ENCODE data around the gene SH3BP5. TPM values are rescaled to one million over a fixed set of nuclear protein-coding genes. Genes with fewer than 3 reads are reported as not detected.

SH3BP5 gene
- total RNA-seq, 5 donors from 2014 or later (not counting 1 experiment from before 2014, with no cell fraction given) = 25.0 to 66.7 (median 41.7) TPM

DNA sequence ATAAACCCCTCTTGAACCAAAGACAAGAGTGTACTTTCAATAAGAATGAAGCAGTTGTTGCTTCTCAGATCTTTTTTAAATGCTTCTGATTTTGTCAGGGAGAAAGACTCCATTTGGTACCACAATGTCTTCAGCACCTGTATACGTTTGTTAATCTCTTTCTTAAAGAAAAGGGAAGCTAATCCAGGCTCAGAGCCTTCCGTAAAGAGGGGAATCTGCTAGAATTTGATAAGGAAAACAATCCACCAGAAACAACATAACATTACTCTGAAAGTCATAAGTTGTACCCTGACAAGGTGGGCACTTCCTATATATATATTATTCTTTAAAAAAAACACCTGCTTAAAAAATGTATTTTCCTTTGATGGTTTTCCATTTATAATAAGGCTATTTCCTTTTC lies 19.8 kb downstream of the SH3BP5 start:
- ChIA-PET POLR2A (no interaction called here), CTCF (interaction anchor here in 1 of 2 donors (0.6 to 1.3 kb wide), 2 partner anchors 36 to 45 kb away, joined by 3 to 6 read pairs; no protein-coding TSS in a partner anchor)
- Mint-ChIP-seq H3K9me3 (no peaks in the 10 kb centered on the region), H3K27ac (peak overlapping the region in 1 of 2 donors; percentile 62), H3K4me1 (peaks cover 68 to 86% (median 78%) of the 10 kb centered on the region in 3 donors), H3K36me3 (peaks cover 23% of the 10 kb centered on the region), H3K27me3 (no peaks in the 10 kb centered on the region), H3K4me3 (no peak overlapping the region)
- H3K4me3 ChIP-seq (ENCODE audit: control insufficient read depth in 1 of 2, extremely low read depth in 1 of 2, low read length in 1 of 2) = no peak overlapping the region
- H3K27me3 ChIP-seq (replicated peaks in 1 of 2; ENCODE audit: control insufficient read depth in 2 of 2, extremely low read depth in 1 of 2, insufficient read depth in 2 of 2, low read length in 1 of 2) = no peaks in the 10 kb centered on the region
- DNase-seq (no peak), ATAC-seq (replicated peaks in 1 of 4) (no peak)
- peaks cover 0 to 11% of the 10 kb centered on the region in 2 donors for H3K36me3 ChIP-seq (ENCODE audit: control insufficient read depth in 2 of 2, extremely low read depth in 1 of 2, insufficient read depth in 1 of 2, low read length in 1 of 2)
- H3K27ac ChIP-seq (ENCODE audit: low read length) = no peak overlapping the region
- peaks cover 0 to 69% of the 10 kb centered on the region in 2 experiments for H3K4me1 ChIP-seq (ENCODE audit: control insufficient read depth in 1 of 2, extremely low read depth in 1 of 2, insufficient read depth in 2 of 2, low read length in 2 of 2)
- WGBS (ENCODE audit: insufficient coverage) = no CpG with 5 or more reads among the region's 2 CpGs
- no peaks in the 10 kb centered on the region for H3K9me3 ChIP-seq

DNA sequence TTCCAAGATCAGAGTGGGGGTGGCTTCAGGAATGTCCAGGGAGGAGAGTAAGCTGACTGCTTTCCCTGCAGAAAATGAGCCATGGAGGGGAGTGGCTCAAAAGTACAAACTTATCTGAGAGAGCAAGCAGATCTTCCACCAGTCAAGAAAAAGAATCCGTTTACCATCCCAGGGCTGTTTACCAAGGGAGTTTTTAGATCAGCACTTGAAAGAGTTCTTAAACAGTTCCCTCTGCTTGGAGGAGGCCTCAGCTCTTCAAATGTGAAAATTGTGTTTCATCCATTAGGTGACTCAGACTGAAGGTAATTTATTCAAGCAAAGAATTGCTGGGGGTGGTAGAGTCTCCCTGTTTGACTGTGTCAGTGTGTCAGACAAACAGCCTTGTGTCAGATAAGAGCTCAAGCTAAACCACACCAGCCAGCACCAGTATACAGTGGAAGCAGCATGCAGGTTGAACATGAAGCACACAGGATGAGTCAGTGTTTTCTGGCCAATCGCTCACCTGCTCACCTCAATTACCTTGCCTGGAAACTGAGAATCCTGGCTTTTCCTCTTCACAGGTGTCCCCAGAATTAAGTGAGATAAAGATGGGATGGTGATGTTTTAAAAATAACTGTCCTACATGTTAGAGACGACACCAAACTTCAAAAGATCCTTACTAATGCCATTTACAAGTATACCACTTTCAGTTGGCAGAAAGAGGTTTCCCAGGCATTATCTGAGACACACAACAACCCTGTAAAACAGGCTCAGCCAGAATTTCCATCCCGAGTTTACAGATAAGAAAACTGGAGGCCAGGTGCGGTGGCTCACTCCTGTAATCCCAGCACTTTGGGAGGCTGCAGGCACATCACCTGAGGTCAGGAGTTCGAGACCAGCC lies 21.7 kb downstream of the SH3BP5 start:
- peak overlapping the region in 2 of 3 donors; percentile 17 to 43 for H3K4me3 Mint-ChIP-seq
- POLR2A ChIA-PET = interaction anchor here in 1 of 2 donors (0.5 kb wide), 2 partner anchors 102 to 313 kb away, joined by 3 read pairs; no protein-coding TSS in a partner anchor
- peaks cover 0 to 11% of the 10 kb centered on the region in 2 donors for H3K36me3 ChIP-seq (ENCODE audit: control insufficient read depth in 2 of 2, extremely low read depth in 1 of 2, insufficient read depth in 1 of 2, low read length in 1 of 2)
- H3K27ac ChIP-seq (ENCODE audit: low read length) = peak overlapping the region; percentile 4
- peaks cover 24% of the 10 kb centered on the region for H3K36me3 Mint-ChIP-seq
- DNase-seq (peak in 13 of 35 experiments; percentile 8 to 42 (median 24)), ATAC-seq (replicated peaks in 1 of 4) (peak; percentile 76 to 98 (median 93))
- no peaks in the 10 kb centered on the region for H3K27me3 ChIP-seq (replicated peaks in 1 of 2; ENCODE audit: control insufficient read depth in 2 of 2, extremely low read depth in 1 of 2, insufficient read depth in 2 of 2, low read length in 1 of 2)
- H3K9me3 ChIP-seq = no peaks in the 10 kb centered on the region
- peak overlapping the region; percentile 66 to 89 for H3K27ac Mint-ChIP-seq
- peaks cover 0 to 69% of the 10 kb centered on the region in 2 experiments for H3K4me1 ChIP-seq (ENCODE audit: control insufficient read depth in 1 of 2, extremely low read depth in 1 of 2, insufficient read depth in 2 of 2, low read length in 2 of 2)
- no peaks in the 10 kb centered on the region for H3K9me3 Mint-ChIP-seq
- H3K4me3 ChIP-seq (ENCODE audit: control insufficient read depth in 1 of 2, extremely low read depth in 1 of 2, low read length in 1 of 2) = no peak overlapping the region
- CTCF ChIA-PET = interaction anchor here in 1 of 2 donors (0.9 to 1.1 kb wide), 2 partner anchors 9 to 43 kb away, joined by 3 to 6 read pairs; no protein-coding TSS in a partner anchor
- H3K27me3 Mint-ChIP-seq = no peaks in the 10 kb centered on the region
- peaks cover 56 to 77% (median 67%) of the 10 kb centered on the region in 3 donors for H3K4me1 Mint-ChIP-seq
- 64% methylated on average over 2 of the region's 6 CpGs for WGBS (ENCODE audit: insufficient coverage)

DNA sequence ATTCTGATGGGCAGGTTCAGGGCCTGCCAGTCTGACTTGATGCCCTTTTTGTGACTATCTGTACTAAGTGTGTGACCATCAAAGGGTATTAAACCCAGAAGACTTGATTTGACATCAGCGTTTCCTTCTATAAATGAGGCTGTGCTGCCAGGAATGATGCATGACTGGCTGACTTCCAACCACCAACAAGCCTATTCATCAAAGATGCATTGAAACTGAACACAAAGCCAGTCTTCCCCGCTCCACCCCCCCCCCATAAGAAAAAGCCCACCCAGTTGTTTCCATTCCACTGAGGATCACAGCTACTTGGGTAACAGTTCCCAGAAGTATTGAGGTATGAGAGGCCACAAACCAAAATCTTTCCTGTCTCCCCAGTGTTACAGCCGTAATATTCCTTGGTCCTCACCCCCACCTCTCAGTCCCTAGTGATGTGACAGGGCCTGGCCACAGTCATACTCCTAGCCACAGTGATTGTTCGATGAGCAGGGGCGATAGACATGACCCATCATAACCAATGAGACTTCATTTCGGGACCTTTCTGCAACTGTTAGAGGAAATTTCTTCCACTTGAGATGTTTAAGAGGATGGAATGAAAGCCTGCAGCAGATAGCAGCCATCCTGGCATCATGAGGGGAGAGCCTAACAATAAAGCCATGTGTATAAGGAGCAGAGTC lies 22.6 kb downstream of the SH3BP5 start:
- Histone ChIP-seq H3K36me3 (ENCODE audit: control insufficient read depth in 2 of 2, extremely low read depth in 1 of 2, insufficient read depth in 1 of 2, low read length in 1 of 2) (peaks cover 0 to 11% of the 10 kb centered on the region in 2 donors), H3K4me1 (ENCODE audit: control insufficient read depth in 1 of 2, extremely low read depth in 1 of 2, insufficient read depth in 2 of 2, low read length in 2 of 2) (peaks cover 0 to 70% of the 10 kb centered on the region in 2 experiments), H3K4me3 (ENCODE audit: control insufficient read depth in 1 of 2, extremely low read depth in 1 of 2, low read length in 1 of 2) (no peak overlapping the region), H3K9me3 (no peaks in the 10 kb centered on the region), H3K27me3 (replicated peaks in 1 of 2; ENCODE audit: control insufficient read depth in 2 of 2, extremely low read depth in 1 of 2, insufficient read depth in 2 of 2, low read length in 1 of 2) (no peaks in the 10 kb centered on the region), H3K27ac (ENCODE audit: low read length) (no peak overlapping the region)
- peak overlapping the region; percentile 66 to 89 for H3K27ac Mint-ChIP-seq
- H3K9me3 Mint-ChIP-seq = no peaks in the 10 kb centered on the region
- peak overlapping the region in 1 of 3 donors; percentile 43 for H3K4me3 Mint-ChIP-seq
- DNase-seq (no peak), ATAC-seq (replicated peaks in 1 of 4) (no peak)
- peaks cover 30% of the 10 kb centered on the region for H3K36me3 Mint-ChIP-seq
- POLR2A ChIA-PET = no interaction called here
- CTCF ChIA-PET = interaction anchor here in 1 of 2 donors (0.9 to 1.1 kb wide), 2 partner anchors 10 to 42 kb away, joined by 3 to 6 read pairs; no protein-coding TSS in a partner anchor
- H3K27me3 Mint-ChIP-seq = no peaks in the 10 kb centered on the region
- no CpG with 5 or more reads among the region's 6 CpGs for WGBS (ENCODE audit: insufficient coverage)
- H3K4me1 Mint-ChIP-seq = peaks cover 55 to 75% (median 64%) of the 10 kb centered on the region in 3 donors

DNA sequence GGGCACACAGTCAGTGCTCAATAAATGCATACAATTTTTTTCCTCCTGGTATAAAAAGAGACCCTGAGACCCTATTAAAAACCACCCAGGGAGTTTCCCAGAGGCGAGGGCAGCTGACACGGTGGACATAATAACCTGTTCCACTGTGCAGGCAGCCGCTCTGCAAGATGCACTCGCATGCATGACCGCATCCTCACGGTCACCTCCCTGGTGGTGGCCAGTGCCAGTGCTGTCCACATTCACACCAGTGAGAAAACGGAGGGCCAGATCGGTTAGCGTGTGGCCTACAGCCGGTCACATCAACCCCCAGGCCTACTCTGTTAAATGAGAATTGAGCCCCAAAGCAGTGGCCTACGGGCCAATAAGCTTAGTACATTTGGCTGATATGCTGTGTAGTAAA lies 24.8 kb downstream of the SH3BP5 start:
- H3K4me3 Mint-ChIP-seq = no peak overlapping the region
- ATAC-seq (replicated peaks in 1 of 4) = no peak
- Histone ChIP-seq H3K9me3 (no peaks in the 10 kb centered on the region), H3K27ac (ENCODE audit: low read length) (no peak overlapping the region), H3K36me3 (ENCODE audit: control insufficient read depth in 2 of 2, extremely low read depth in 1 of 2, insufficient read depth in 1 of 2, low read length in 1 of 2) (peaks cover 0 to 24% of the 10 kb centered on the region in 2 donors), H3K4me1 (ENCODE audit: control insufficient read depth in 1 of 2, extremely low read depth in 1 of 2, insufficient read depth in 2 of 2, low read length in 2 of 2) (peaks cover 0 to 71% of the 10 kb centered on the region in 2 experiments), H3K4me3 (ENCODE audit: control insufficient read depth in 1 of 2, extremely low read depth in 1 of 2, low read length in 1 of 2) (no peak overlapping the region), H3K27me3 (replicated peaks in 1 of 2; ENCODE audit: control insufficient read depth in 2 of 2, extremely low read depth in 1 of 2, insufficient read depth in 2 of 2, low read length in 1 of 2) (no peaks in the 10 kb centered on the region)
- no peaks in the 10 kb centered on the region for H3K9me3 Mint-ChIP-seq
- peaks cover 57 to 79% (median 63%) of the 10 kb centered on the region in 3 donors for H3K4me1 Mint-ChIP-seq
- CTCF ChIA-PET = no interaction called here
- no peak for DNase-seq
- no peak overlapping the region for H3K27ac Mint-ChIP-seq
- H3K27me3 Mint-ChIP-seq = no peaks in the 10 kb centered on the region
- H3K36me3 Mint-ChIP-seq = peaks cover 45% of the 10 kb centered on the region
- 100% methylated on average over 7 of the region's 11 CpGs for WGBS (ENCODE audit: insufficient coverage)
- POLR2A ChIA-PET = interaction anchor here (0.6 to 0.7 kb wide), 5 partner anchors 11 to 83 kb away, joined by 3 to 6 read pairs (median 3); no protein-coding TSS in a partner anchor

DNA sequence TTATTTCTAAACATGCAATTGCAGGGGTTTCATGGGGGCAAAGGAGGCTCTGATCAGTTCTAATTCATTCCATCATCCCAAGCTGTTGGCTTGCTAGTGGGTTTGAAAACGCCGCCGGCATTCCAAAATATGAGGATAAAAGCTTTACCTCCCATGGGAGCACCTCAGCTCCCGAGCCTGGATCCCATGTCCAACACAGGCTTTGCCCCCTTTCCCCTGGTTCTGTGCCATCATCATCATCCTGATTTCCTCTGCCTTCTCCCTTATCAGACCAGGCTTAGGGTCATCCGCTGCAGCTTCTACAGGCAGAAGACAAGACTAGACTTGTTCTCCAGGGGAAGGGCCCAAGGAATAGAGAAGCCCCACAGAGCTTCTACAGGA lies 25.4 kb downstream of the SH3BP5 start:
- H3K27ac ChIP-seq (ENCODE audit: low read length) = no peak overlapping the region
- Mint-ChIP-seq H3K27me3 (no peaks in the 10 kb centered on the region), H3K4me1 (peaks cover 57 to 81% (median 59%) of the 10 kb centered on the region in 3 donors), H3K27ac (peak overlapping the region in 1 of 2 donors; percentile 16), H3K36me3 (peaks cover 48% of the 10 kb centered on the region), H3K9me3 (no peaks in the 10 kb centered on the region), H3K4me3 (no peak overlapping the region)
- H3K27me3 ChIP-seq (replicated peaks in 1 of 2; ENCODE audit: control insufficient read depth in 2 of 2, extremely low read depth in 1 of 2, insufficient read depth in 2 of 2, low read length in 1 of 2) = no peaks in the 10 kb centered on the region
- peaks cover 0 to 25% of the 10 kb centered on the region in 2 donors for H3K36me3 ChIP-seq (ENCODE audit: control insufficient read depth in 2 of 2, extremely low read depth in 1 of 2, insufficient read depth in 1 of 2, low read length in 1 of 2)
- POLR2A ChIA-PET = no interaction called here
- ATAC-seq (replicated peaks in 1 of 4) (no peak), DNase-seq (no peak)
- CTCF ChIA-PET = no interaction called here
- WGBS (ENCODE audit: insufficient coverage) = 100% methylated on average over 4 of the region's 5 CpGs
- H3K4me3 ChIP-seq (ENCODE audit: control insufficient read depth in 1 of 2, extremely low read depth in 1 of 2, low read length in 1 of 2) = no peak overlapping the region
- H3K9me3 ChIP-seq = no peaks in the 10 kb centered on the region
- peaks cover 0 to 73% of the 10 kb centered on the region in 2 experiments for H3K4me1 ChIP-seq (ENCODE audit: control insufficient read depth in 1 of 2, extremely low read depth in 1 of 2, insufficient read depth in 2 of 2, low read length in 2 of 2)

DNA sequence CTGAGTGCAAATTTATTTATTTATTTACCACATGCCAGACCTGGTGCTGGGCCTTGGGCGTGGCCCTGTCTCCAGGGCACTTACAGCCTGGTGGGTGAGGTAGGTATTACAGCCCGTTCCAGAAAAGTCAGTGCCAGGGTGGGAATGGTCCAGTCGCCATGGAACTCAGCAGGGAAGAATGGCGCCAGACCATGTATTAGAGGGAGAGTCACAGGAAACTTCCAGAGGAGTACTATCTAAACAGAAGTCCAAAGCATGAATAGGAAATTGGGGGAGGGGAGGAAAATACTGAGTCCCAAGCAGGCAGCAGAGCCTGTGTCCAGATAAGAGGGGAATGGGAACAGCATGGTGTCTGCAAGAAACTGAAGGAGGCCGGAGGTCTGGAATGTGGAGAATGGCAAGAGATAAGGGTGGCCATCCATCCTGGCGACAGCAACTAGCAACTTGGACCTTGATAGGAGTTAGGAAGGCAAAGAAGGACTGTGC lies 27.0 kb downstream of the SH3BP5 start:
- Mint-ChIP-seq H3K36me3 (peaks cover 57% of the 10 kb centered on the region), H3K27me3 (no peaks in the 10 kb centered on the region), H3K4me3 (no peak overlapping the region), H3K9me3 (no peaks in the 10 kb centered on the region), H3K27ac (peak overlapping the region in 1 of 2 donors; percentile 57), H3K4me1 (peaks cover 61 to 82% (median 63%) of the 10 kb centered on the region in 3 donors)
- Histone ChIP-seq H3K27ac (ENCODE audit: low read length) (no peak overlapping the region), H3K27me3 (replicated peaks in 1 of 2; ENCODE audit: control insufficient read depth in 2 of 2, extremely low read depth in 1 of 2, insufficient read depth in 2 of 2, low read length in 1 of 2) (no peaks in the 10 kb centered on the region), H3K36me3 (ENCODE audit: control insufficient read depth in 2 of 2, extremely low read depth in 1 of 2, insufficient read depth in 1 of 2, low read length in 1 of 2) (peaks cover 0 to 36% of the 10 kb centered on the region in 2 donors), H3K9me3 (no peaks in the 10 kb centered on the region), H3K4me1 (ENCODE audit: control insufficient read depth in 1 of 2, extremely low read depth in 1 of 2, insufficient read depth in 2 of 2, low read length in 2 of 2) (peaks cover 0 to 73% of the 10 kb centered on the region in 2 experiments), H3K4me3 (ENCODE audit: control insufficient read depth in 1 of 2, extremely low read depth in 1 of 2, low read length in 1 of 2) (no peak overlapping the region)
- DNase-seq (no peak), ATAC-seq (replicated peaks in 1 of 4) (no peak)
- POLR2A ChIA-PET = interaction anchor here in 1 of 2 donors (0.6 kb wide), 1 partner anchor 70 kb away, joined by 6 read pairs; no protein-coding TSS in a partner anchor
- CTCF ChIA-PET = interaction anchor here (0.5 to 1.0 kb wide), 5 partner anchors 10 to 393 kb away, joined by 3 to 4 read pairs (median 3); no protein-coding TSS in a partner anchor
- WGBS (ENCODE audit: insufficient coverage) = 90% methylated on average over 6 of the region's 6 CpGs

Data from T-cell (primary cell).